Measurements from ENCODE around the gene QPCTL. TPM values are rescaled to one million over a fixed set of nuclear protein-coding genes. Genes with fewer than 3 reads are reported as not detected.

The QPCTL gene
- total and polyA plus RNA-seq, 9 of the 15 experiments (the other 6 are each of a cell fraction or from before 2014, with no cell fraction given): 0.99 to 31.3 (median 12.7) TPM

GRCh38 chr19:45670670-45671453 lies 21.6 kb upstream of the QPCTL start (continued):
- TF ChIP-seq THAP12 (CRISPR knock-in tag; IDR thresholded peaks at IDR 0.05): 0 out of 2 replicates have a peak, but pooled peaks have one; percentile 26
- no peak for TF ChIP-seq ZFP30 (CRISPR knock-in tag; IDR thresholded peaks at IDR 0.05; ENCODE audit: borderline replicate concordance)
- TF ChIP-seq PCBP1 (IDR thresholded peaks at IDR 0.05; ENCODE audit: low read depth, low read length, poor library complexity, severe bottlenecking): peak; percentile 64
- no peak for TF ChIP-seq GABPA (tag; conservative IDR thresholded peaks at IDR 0.05; ENCODE audit: low read depth)
- TF ChIP-seq BCL6 (CRISPR knock-in tag; IDR thresholded peaks at IDR 0.05): no peak

GRCh38 chr19:45674946-45675345 lies 17.5 kb upstream of the QPCTL start:
- 87% methylated on average over 7 of the region's 7 CpGs for WGBS (ENCODE audit: insufficient coverage, low coverage, missing lambda C conversion rate)
- intact Hi-C loops (cut with micrococcal nuclease) (no loop called here), in situ Hi-C loops (cut with MboI) (no loop called here)
- Histone ChIP-seq H3K36me3 (ENCODE audit: control insufficient read depth, insufficient read depth, low read length) (peaks cover 54% of the 10 kb centered on the region), H3K4me2 (ENCODE audit: insufficient read depth, low read length) (no peak overlapping the region), H3K4me3 (no peak overlapping the region), H3K79me2 (ENCODE audit: control insufficient read depth, insufficient read depth, low read length) (peaks cover 13% of the 10 kb centered on the region), H3K4me1 (replicated peaks in 1 of 2; ENCODE audit: control insufficient read depth in 2 of 2, insufficient read depth in 2 of 2, low read length in 2 of 2) (peaks cover 9 to 29% of the 10 kb centered on the region in 2 experiments; a peak in 4 of 5 replicates), H3K9me1 (ENCODE audit: control insufficient read depth, insufficient read depth, low read length) (no peaks in the 10 kb centered on the region), H3K9me3 (replicated peaks; ENCODE audit: control insufficient read depth, insufficient read depth, low read depth, low read length) (no peaks in the 10 kb centered on the region), H3K27ac (ENCODE audit: extremely low read depth, low read depth, low read length) (no peak overlapping the region), H3K9ac (ENCODE audit: insufficient read depth in 1 of 2, low read depth in 2 of 2, low read length in 2 of 2) (no peak overlapping the region), H3K27me3 (ENCODE audit: control insufficient read depth in 2 of 2, insufficient read depth in 2 of 2, low read length in 2 of 2) (no peaks in the 10 kb centered on the region), H4K20me1 (replicated peaks; ENCODE audit: control insufficient read depth, insufficient read depth, low read length) (peaks cover 3% of the 10 kb centered on the region; the same call in 1 of the 2 replicates), H2AFZ (ENCODE audit: low read depth, low read length) (no peak overlapping the region)
- CTCF ChIA-PET (ENCODE audit: low intra/inter-chr PET ratio): no interaction called here
- POLR2A ChIA-PET: no interaction called here
- FAIRE-seq: no peak
- no TSS peak for BruUV-seq (replicated peaks)
- ATAC-seq: no peak
- no peak for DNase-seq (ENCODE audit: extremely low read depth in 1 of 4, low spot score in 3 of 4)
- TF ChIP-seq HDAC2 (IDR thresholded peaks at IDR 0.05) (no peak), USF2 (CRISPR knock-in tag; IDR thresholded peaks at IDR 0.05) (no peak), NFIX (CRISPR knock-in tag; IDR thresholded peaks at IDR 0.05; ENCODE audit: low read depth) (no peak), CREB5 (CRISPR knock-in tag; IDR thresholded peaks at IDR 0.05) (no peak), RB1 (IDR thresholded peaks at IDR 0.05; ENCODE audit: low read depth) (no peak), RBM22 (IDR thresholded peaks at IDR 0.05; ENCODE audit: low read depth, low read length, poor library complexity, severe bottlenecking) (no peak), PHB (CRISPR knock-in tag; IDR thresholded peaks at IDR 0.05) (no peak), CREB3 (tag; conservative IDR thresholded peaks at IDR 0.05; ENCODE audit: low read depth) (no peak), CBX8 (IDR thresholded peaks at IDR 0.05; ENCODE audit: borderline replicate concordance, extremely low read depth, low read depth, low read length, poor library complexity, severe bottlenecking) (no peak), STAG1 (CRISPR knock-in tag; IDR thresholded peaks at IDR 0.05; ENCODE audit: borderline replicate concordance) (no peak)

Data from K562 (cell line).